HG03108 (cell line): ENCODE results near the gene MMGT1.

Experiments
- ATAC-seq: cut with Tn5 transposase; IDR thresholded peaks from one replicate; pipeline ENCODE4 v1.9.1; 2021; ENCODE audit warnings: moderate library complexity; ENCODE audit not compliant: unreplicated experiment

MMGT1 gene

DNA sequence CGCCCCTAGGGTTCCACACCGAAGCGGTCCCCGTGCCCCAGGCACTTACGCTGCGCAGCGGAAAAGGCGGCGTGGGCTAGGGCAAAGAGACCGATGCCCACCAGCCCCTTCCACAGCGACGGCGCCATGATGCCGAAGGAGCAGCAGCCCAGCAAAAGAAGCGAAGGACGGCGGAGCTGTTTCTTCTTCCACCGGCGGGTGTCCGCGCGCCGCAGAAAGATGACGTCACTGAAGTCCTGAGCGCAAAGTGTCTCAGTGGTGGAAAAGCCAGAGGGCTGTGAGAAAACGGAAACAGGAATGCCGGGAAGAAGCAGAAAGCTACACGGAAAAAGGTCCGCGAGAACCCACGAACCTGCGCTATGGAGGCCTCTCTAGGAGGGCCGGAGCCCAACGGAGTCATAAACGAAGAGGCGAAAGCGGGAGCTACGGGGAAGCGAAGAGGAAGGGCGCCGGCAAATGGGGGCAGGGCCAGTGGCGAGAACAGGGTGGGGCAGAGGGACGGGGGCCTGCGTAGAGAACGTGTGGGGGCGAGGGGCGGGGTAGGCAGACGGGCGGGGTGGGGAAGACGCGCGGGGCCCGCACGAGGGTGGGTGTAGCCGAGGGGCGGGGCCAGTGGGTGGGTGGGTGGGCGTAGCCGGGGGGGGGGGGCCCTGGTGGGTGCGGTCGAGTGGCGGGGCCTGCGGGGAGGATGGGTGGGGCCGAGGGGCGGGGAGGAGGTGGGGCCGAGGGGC, at the start of gene MMGT1:
TSS of gene MMGT1 (minus strand) at position 441 of the 731 bp plus-strand sequence. CDS start at position 128, 313 bp downstream.
- ATAC-seq, result peak; percentile 67

DNA sequence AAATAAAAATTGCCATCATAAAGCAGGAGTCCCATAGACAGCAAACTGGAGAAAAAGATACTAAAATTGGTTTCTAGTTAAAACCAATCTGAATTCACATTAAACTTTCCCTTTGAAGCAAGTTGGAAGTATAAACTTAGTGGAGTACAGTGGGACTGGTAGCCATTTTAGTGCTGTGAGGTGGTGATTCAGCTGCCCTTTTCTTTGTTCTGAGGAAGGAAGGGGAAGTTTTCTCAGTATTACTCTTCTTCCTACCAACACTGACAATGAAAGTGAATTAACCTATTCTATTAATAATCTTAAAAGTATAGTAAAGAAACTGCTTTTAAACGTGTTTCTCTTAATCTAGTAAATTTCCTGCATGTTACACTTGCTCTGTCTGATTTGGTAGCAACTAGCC, 48.1 kb upstream of the MMGT1 start:
- ATAC-seq, result no peak

DNA sequence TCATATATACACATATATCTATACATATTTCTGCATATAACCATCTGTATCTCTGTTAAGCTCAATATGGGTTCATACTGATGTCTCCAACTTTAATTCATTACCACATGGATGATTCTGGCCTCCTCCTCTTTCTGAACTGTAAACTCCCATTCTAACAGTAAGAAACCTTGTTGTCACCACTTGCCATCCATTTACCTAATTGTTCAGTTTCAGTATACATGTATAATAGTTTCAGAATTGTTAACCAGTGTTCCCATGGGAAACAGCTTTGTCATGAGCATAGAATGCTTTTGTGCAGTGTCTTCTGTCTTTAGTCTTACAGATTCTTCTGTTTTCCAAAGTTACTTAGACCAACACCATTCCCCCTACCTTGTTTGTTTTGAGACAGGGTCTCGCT, 47.4 kb upstream of the MMGT1 start:
- ATAC-seq, result no peak

DNA sequence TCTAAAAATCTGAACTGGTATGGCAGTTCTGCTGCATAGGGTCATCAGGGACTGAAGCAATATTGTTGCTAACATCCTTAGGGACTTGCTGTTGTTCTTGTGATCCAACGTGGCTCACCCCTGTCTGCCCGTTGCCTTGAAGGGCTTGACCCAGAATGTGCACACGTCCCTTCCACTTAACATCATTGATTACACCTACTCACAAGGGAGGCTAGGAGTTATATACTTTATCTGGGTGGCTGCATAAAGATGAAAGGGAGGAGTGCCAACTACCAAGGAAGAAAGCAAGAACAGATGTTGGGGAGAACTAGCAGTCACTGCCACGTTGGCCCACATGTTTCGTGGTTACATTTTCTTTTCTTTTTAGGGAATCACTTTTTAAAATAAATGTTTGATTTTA, 45.4 kb upstream of the MMGT1 start:
- no peak for ATAC-seq

DNA sequence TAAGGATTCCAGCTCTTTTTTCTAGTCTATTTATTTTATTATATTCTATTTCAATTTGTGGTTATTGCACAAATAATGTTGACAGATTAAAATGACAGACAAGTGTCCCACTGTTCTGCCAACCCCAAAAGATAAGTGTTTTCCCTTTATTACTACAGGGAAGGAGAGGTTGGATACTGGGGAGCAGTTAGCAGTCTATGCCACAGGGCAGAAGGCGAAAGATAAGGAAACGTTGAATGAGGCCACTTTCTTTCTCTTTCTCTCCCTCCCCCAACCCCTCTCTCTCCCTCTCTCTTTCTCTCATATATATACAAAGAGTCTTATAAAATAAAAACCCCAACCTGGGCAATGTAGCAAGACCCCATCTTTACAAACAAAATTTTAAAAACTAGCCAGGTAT, 43.1 kb upstream of the MMGT1 start:
- ATAC-seq, result no peak

DNA sequence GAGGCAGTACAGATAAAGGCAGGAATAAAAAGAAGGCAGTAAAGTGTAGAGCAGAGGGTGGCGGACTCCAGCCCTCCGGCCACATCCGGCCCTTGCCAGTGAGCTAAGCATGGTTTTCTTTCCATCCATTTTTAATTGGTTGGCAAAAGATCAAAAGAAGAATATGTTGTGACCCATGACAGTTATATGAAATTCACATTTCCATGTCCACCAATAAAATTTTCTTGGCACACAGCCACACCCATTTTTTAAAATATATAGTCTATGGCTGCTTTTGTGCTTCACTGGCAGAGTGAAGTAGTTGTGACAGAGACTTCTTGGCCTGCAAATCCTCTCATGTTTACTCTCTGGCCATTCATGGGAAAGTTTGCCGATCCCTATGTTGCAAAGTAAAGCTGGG, 41.2 kb upstream of the MMGT1 start:
- no peak for ATAC-seq

DNA sequence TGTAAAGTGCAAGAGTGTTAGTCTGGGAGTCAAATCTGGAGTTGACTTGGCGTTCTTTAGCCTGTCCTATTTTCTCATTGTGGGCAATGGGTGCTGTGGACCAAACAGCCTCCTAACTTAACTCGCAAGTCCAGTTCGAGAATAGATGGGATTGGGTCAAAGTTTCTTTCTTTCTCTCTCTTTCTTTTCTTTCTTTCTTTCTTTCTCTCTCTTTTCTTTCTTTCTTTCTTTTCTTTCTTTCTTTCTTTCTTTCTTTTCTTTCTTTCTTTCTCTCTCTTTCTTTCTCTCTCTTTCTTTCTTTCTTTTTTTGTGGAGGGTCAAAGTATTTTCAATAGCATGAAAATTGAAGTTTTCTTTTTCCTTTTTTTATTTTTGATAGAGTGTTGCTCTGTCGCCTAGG, 14.5 kb upstream of the MMGT1 start:
- ATAC-seq, result no peak

DNA sequence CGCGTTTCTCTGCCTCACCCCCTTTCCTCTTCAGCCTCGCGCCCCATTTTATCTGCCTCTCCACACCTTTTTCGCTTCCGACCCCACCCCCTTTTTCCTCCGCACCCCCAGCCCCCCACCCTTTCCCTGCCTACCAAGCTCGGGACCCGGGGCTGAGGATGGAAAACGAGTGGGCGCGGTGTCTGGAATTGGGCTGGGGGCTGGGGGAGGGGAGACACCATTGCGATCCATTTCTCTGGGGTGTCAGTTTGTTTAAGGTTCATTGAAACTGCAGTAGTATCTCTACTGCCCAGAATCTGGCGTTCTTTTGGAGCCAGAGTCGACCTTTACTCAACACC, 12.2 kb upstream of the MMGT1 start:
- no peak for ATAC-seq

DNA sequence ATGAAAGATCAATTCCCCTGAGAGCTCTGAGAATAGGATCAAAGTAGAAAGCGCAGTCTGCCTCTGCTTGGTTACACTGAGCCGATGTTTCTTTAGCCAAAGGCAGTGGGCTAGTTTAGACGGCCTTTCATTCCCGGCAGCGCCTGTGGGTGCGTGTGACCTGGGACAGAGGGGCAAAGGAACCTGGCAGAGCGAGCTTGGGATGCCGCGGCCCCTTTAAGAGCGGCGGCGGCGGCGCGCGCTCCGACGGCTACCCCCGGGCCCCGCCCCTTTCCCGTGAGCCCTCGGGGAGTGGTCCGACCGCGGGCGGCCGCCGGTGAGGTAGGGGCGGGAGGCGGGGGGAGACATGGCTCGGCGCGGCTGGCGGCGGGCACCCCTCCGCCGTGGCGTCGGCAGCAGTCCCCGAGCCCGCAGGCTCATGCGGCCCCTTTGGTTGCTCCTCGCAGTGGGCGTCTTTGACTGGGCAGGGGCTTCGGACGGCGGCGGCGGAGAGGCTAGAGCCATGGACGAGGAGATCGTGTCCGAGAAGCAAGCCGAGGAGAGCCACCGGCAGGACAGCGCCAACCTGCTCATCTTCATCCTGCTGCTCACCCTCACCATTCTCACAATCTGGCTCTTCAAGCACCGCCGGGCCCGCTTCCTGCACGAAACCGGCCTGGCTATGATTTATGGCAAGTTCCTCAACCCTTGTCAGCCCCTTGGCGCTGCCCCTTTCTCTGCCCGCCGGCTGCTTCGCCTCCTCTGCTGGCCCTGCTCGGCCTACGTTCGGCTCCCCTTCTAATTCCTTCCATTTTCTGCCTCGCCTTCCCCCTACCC, 11.6 kb upstream of the MMGT1 start, which contains the start of gene SLC9A6:
TSS of gene SLC9A6 (plus strand) at position 279 of the 816 bp plus-strand sequence. CDS start at position 503, 224 bp downstream.
- ATAC-seq, result peak; percentile 94

DNA sequence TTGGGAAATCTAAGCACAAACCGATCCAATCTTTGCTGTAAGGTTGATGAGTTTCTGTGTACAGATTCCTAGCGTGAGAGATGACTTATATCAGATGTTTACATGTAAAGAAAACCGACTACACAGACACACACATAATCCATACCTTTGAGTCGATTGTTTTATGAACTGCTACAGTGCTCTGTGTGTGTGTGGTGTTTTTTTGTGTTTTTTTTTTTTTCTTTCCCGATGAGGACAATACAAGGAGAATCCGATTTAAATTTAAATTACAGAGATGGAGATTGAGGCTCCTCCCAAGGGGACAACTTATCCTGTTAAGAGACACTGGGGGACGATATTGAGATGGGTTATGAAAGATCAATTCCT, 11.0 kb upstream of the MMGT1 start:
- ATAC-seq, result peak; percentile 8

DNA sequence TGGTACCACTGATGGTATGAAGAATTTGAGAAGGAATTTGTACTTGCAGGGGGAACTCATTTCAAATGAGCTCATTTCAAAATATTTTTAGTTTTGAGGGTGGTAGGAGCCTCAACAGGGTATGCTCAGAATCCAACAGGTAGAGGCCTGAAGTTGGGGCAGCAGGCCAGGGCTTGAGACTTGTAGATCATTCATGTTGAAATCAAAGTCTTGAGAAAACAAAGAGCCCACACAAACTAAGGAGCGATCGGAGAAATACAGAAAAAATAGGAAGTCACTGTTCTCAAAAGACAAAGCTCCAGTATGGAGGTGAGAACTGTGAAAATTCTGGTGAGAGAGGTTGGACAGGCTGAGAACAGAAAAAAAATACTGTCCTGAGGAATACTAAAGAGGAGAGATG, 10.5 kb upstream of the MMGT1 start:
- ATAC-seq, result no peak

DNA sequence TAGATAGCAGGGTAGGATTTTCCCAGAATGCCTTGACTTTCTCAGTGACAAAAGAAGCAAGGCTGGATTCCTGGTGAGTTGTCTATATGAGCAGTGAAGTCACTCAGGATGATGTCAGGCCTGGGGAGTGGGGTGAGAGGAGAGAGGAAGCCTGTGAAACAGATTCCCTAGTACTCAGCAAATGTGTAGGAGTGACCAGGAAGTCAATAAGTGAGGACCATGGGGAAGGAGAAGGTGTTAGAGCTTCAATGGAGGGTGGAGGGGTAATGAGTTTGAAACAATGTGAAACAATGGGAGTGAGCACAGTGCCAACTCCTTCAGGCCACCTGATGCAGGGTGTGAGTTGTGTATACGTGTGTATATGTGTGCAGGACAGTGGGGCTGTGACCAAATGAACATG, 9.1 kb upstream of the MMGT1 start:
- ATAC-seq, result no peak

DNA sequence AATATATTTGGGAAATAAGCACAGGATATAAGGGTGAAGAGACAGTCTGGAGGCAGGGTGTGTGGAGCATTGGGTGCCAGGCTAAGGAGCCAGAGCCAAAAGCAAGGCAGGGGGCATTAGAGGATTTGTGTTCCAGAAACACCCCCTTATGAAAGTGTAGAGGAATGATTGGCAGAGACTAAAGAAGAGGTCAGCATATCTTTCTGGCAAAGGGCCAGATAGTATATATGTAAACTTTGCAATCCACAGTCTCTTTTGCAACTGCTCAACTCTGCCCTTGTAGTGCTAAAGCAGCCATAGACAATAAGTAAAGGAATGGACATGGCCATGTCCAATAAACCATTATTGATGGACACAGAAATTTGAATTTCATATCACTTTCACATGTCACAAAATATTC, 7.9 kb upstream of the MMGT1 start:
- ATAC-seq, result no peak

DNA sequence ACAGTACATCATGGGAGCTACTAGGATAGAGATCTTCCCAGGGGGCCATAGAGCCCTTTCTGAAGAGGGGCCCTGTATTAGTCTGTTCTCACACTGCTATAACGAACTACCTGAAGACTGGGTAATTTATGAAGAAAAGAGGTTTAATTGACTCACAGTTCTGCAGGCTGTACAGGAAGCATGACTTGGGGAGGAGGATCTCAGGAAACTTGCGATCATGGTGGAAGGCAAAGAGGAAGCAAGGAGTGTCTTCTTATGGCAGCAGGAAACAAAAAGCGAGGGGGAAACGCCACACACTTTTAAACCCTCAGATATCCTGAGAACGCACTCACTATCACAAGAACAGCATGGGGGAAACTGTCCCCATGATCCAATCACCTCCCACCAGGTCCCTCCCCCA, 7.2 kb upstream of the MMGT1 start:
- no peak for ATAC-seq

DNA sequence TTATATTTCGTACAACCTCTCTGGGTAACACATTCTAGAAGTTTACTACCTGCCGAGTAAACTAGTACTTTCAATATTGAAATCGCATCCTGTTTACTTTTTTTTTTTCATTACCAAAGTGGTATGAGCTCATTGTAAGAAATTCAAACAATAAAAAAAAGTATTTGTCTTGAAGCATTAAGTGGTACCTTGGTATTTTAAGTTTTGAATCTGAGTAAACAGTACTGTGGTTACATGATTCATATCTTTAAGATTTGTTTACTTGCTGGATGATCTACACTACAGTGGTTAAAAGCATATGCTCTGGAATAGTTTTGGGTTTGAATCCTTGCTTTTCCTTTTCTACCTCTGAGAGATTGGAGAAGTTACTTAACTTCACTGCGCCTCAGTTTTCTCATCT, 3.8 kb upstream of the MMGT1 start:
- ATAC-seq, result no peak

DNA sequence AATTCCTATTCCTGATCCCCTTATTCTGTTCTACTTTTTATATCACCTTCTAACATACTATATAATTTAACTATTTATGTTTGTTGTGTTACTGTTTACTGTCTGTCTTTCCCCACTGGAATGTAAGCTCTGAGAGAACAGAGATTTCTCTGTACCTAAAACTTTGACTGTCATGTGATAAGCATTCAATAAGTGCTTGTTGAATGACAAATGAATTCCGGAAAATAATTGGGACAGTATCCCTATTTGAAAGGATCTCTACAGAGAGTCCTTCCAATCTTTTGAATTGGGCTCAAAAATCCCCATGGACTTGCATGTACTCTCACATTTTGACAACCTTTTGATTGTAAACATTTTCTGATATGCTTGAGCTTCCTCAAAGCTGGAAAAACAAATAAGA, 1.6 kb upstream of the MMGT1 start:
- no peak for ATAC-seq

DNA sequence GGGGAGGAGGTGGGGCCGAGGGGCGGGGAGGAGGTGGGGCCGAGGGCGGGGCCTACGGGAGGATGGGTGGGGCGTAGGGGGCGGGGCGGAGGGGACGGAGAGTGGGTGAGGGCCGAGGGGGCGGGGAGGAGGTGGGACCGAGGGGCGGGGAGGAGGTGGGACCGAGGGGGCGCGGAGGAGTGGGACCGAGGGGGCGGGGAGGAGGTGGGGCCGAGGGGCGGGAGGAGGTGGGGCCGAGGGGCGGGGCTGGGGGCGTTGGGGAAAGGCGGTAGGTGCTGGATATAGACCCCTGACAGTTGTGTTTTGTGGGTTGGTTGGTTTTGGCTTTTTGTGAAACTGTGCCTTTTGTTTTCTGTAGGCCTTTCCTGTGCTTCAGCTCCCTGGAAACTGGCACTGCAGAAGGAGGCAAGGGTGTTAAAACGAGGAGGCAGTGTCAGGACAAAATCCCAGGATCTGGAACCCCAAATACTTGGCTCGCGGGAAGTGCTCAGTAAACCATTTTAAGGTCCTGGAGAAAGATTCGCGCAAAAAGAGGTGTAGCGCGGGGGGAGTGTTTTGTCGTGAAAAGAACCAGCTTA, 580 bp upstream of the MMGT1 start:
- ATAC-seq, result no peak

DNA sequence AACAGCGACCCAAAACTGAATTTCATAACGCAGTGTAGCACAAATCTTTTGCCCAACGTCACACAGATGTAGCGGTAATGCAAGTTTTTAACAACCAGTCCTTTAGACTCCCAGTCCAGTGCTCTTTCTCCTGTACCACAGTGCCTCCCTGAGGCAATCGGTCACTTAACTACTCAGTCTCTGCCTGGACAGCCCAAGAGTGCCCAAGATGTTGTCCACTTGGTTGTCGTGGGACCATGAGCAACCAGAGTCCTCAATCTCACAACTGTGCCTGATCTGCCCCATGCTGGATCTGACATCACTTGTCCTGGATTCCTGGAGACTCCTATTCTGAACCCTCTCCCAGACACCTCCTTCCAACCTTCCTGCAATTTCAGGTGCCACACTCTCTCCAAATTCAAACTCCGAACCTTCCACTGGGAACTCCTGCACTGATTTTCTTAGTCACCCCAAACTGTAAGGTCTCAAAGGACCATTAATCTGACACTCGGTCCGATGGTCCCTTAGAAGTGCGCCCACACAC, 702 bp downstream of the MMGT1 start:
- ATAC-seq, result peak; percentile 37

DNA sequence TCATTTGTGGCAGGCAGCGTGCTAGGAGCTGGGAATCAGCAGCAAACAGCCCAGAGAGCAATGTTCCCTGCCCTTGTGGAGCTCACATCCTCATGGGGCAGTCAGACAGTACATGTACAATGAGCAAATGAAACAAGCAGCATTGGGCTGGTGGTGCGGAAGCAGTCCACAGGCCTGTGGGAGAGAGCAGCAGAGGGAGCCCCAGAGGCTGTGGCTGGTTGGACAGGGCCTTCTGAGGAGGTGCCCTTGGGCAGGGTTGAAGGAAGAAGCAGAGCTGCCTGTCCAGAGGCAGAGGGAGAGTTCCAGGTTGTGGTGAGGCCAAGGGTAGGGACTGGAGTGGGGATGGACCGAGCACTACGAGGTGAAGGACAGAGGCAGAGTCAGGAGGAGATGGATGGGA, 22.5 kb downstream of the MMGT1 start:
- ATAC-seq, result no peak

DNA sequence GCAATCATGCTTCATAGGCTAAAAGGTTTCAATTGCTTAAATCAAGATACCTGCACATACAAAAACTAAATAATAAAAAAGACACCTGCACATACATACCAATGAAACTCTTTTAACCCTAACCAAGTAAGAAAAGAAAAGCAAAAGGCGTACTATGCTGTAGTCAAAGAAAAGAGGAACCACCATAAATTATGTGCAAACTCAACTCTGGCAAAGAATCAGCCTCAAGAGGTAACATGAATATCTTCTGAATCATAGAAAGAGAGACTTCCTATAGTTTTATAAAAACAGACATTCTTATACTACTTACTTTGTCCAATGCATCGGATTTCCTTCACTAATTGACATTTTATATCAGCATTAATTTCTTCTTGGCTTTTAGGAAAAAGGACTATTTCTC, 29.3 kb downstream of the MMGT1 start:
- ATAC-seq, result no peak

DNA sequence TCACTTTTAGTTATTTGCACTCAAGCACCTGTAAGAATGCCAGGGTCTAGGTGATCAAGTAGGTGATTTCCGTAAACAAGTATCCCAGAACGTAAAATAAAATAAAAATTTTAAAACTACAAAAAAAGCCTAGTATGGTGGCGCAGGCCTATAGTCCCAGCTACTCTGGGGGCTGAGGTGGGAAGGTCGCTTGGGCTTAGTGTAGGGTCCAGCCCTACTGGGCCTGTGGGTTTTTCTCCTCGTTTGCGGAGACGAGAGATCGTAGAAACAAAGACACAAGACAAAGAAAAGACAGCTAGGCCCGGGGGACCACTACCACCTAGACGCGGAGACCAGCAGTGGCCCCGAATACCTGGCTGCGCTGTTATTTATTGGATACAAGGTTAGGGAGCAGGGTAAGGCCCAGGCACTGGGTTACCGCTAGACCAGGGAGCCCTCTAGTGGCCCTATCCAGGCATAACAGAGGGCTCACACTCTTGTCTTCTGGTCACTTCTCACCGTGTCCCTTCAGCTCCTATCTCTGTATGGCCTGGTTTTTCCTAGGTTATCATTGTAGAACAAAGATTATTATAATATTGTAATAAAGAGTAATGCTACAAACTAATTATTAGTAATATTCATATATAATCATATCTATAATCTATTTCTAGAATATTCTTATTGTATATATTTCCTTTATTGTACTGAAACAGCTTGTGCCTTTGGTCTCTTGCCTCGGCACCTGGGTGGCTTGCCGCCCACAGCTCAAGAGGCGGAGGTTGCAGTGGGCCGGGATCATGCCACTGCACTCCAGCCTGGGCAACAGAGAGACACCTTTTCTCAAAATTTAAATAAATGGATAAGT, 41.9 kb downstream of the MMGT1 start:
- no peak for ATAC-seq
